WTC11 (cell line): Measurements from ENCODE around the gene SHQ1.

ENCODE experiments used
- CBFB ChIP-seq: sonication (generic); formaldehyde crosslinking; IDR thresholded peaks from 2 replicates; pipeline ENCODE4 v1.8.1; 2022; ENCODE audit warnings: mild to moderate bottlenecking, low read depth, missing genetic modification reagents
- CREB1 ChIP-seq: sonication (generic); formaldehyde crosslinking; IDR thresholded peaks from 2 replicates; pipeline ENCODE4 v1.8.0; 2023; ENCODE audit warnings: mild to moderate bottlenecking, missing genetic modification reagents
- CTCF ChIP-seq: fragments of 200-600 bp; IDR thresholded peaks from 2 replicates; pipeline ENCODE4 v1.8.0; 2022; ENCODE audit warnings: antibody characterized with exemption
- ELF4 ChIP-seq: sonication (generic); formaldehyde crosslinking; IDR thresholded peaks from 2 replicates; pipeline ENCODE4 v1.8.1; 2022; ENCODE audit warnings: low read depth, mild to moderate bottlenecking, moderate library complexity, missing genetic modification reagents
- ESRRA ChIP-seq: sonication (generic); formaldehyde crosslinking; IDR thresholded peaks from 2 replicates; pipeline ENCODE4 v1.8.1; 2022; ENCODE audit warnings: mild to moderate bottlenecking, missing genetic modification reagents, borderline replicate concordance
- FOXP1 ChIP-seq: sonication (generic); formaldehyde crosslinking; IDR thresholded peaks from 2 replicates; pipeline ENCODE4 v1.8.0; 2022; ENCODE audit warnings: missing genetic modification reagents, mild to moderate bottlenecking, moderate library complexity, borderline replicate concordance
- GABPB1 ChIP-seq: sonication (generic); formaldehyde crosslinking; IDR thresholded peaks from 2 replicates; pipeline ENCODE4 v1.8.1; 2023; ENCODE audit warnings: mild to moderate bottlenecking, missing genetic modification reagents
- IRF2 ChIP-seq: sonication (generic); formaldehyde crosslinking; IDR thresholded peaks from 2 replicates; pipeline ENCODE4 v1.8.0; 2022; ENCODE audit warnings: low read depth, missing genetic modification reagents, borderline replicate concordance
- JUN ChIP-seq: sonication (generic); formaldehyde crosslinking; IDR thresholded peaks from 2 replicates; pipeline ENCODE4 v1.8.0; 2023; ENCODE audit warnings: mild to moderate bottlenecking, missing genetic modification reagents
- SP1 ChIP-seq: sonication (generic); formaldehyde crosslinking; conservative IDR thresholded peaks from 2 replicates; pipeline ENCODE4 v1.8.1; 2022; ENCODE audit warnings: missing genetic modification reagents
- TEAD4 ChIP-seq: sonication (generic); formaldehyde crosslinking; IDR thresholded peaks from 2 replicates; pipeline ENCODE4 v1.8.0; 2022; ENCODE audit warnings: mild to moderate bottlenecking, missing genetic modification reagents
- ZNF121 ChIP-seq: sonication (generic); formaldehyde crosslinking; IDR thresholded peaks from 2 replicates; pipeline ENCODE4 v1.8.0; 2023; ENCODE audit warnings: missing genetic modification reagents
- TF ChIP-seq, protein P1 (sequence below): fragments of 250-450 bp; sonication (Bioruptor Pico); IDR thresholded peaks from 2 replicates; pipeline ENCODE4 v1.9.0; 2021; ENCODE audit warnings: mild to moderate bottlenecking, borderline replicate concordance
- TF ChIP-seq, protein P2 (sequence below): fragments of 250-450 bp; sonication (Bioruptor Pico); IDR thresholded peaks from 2 replicates; pipeline ENCODE4 v1.9.0; 2021; ENCODE audit warnings: mild to moderate bottlenecking

DNA sequence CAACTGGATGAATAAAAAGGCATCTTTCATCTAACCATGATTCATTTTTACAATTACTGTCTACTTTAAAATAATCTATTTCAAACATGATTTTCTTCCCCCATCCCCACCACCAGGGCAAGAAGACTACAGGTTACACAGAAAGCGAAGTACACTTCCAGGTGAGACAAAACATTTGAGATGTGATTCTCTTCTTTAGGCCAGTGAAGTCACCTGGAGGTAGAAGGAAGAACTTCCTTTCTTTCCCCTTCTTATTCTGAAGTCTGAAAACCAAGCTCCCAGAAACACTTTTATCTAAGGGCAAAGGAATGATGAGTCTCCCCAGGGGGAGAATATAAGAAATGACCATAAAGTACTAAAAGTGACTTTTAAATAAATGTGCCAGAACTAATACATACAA lies 36.7 kb downstream of the SHQ1 start:
- TF ChIP-seq FOXP1 (CRISPR knock-in tag) (no peak), TEAD4 (CRISPR knock-in tag) (no peak), ELF4 (CRISPR knock-in tag) (no peak), ZNF121 (CRISPR knock-in tag) (no peak), CBFB (no peak), CREB1 (CRISPR knock-in tag) (no peak), CTCF (no peak), ESRRA (no peak), IRF2 (no peak), GABPB1 (CRISPR knock-in tag) (no peak), JUN (CRISPR knock-in tag) (no peak), SP1 (CRISPR knock-in tag) (no peak)
- TF ChIP-seq, protein P1, sequence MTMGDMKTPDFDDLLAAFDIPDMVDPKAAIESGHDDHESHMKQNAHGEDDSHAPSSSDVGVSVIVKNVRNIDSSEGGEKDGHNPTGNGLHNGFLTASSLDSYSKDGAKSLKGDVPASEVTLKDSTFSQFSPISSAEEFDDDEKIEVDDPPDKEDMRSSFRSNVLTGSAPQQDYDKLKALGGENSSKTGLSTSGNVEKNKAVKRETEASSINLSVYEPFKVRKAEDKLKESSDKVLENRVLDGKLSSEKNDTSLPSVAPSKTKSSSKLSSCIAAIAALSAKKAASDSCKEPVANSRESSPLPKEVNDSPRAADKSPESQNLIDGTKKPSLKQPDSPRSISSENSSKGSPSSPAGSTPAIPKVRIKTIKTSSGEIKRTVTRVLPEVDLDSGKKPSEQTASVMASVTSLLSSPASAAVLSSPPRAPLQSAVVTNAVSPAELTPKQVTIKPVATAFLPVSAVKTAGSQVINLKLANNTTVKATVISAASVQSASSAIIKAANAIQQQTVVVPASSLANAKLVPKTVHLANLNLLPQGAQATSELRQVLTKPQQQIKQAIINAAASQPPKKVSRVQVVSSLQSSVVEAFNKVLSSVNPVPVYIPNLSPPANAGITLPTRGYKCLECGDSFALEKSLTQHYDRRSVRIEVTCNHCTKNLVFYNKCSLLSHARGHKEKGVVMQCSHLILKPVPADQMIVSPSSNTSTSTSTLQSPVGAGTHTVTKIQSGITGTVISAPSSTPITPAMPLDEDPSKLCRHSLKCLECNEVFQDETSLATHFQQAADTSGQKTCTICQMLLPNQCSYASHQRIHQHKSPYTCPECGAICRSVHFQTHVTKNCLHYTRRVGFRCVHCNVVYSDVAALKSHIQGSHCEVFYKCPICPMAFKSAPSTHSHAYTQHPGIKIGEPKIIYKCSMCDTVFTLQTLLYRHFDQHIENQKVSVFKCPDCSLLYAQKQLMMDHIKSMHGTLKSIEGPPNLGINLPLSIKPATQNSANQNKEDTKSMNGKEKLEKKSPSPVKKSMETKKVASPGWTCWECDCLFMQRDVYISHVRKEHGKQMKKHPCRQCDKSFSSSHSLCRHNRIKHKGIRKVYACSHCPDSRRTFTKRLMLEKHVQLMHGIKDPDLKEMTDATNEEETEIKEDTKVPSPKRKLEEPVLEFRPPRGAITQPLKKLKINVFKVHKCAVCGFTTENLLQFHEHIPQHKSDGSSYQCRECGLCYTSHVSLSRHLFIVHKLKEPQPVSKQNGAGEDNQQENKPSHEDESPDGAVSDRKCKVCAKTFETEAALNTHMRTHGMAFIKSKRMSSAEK: no peak
- TF ChIP-seq, protein P2, sequence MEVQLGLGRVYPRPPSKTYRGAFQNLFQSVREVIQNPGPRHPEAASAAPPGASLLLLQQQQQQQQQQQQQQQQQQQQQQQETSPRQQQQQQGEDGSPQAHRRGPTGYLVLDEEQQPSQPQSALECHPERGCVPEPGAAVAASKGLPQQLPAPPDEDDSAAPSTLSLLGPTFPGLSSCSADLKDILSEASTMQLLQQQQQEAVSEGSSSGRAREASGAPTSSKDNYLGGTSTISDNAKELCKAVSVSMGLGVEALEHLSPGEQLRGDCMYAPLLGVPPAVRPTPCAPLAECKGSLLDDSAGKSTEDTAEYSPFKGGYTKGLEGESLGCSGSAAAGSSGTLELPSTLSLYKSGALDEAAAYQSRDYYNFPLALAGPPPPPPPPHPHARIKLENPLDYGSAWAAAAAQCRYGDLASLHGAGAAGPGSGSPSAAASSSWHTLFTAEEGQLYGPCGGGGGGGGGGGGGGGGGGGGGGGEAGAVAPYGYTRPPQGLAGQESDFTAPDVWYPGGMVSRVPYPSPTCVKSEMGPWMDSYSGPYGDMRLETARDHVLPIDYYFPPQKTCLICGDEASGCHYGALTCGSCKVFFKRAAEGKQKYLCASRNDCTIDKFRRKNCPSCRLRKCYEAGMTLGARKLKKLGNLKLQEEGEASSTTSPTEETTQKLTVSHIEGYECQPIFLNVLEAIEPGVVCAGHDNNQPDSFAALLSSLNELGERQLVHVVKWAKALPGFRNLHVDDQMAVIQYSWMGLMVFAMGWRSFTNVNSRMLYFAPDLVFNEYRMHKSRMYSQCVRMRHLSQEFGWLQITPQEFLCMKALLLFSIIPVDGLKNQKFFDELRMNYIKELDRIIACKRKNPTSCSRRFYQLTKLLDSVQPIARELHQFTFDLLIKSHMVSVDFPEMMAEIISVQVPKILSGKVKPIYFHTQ (CRISPR knock-in tag): no peak
